C4-2B (cell line): ENCODE measurements around the gene IGIP.
A peak's percentile ranks its signal among the peaks of the same experiment; 100 is the strongest.

Experiments used
- ZFX ChIP-seq: fragments of 450-650 bp; IDR thresholded peaks from 2 replicates; pipeline ENCODE4 v1.6.1; 2017
- TF ChIP-seq, protein P1 (sequence below): fragments of 450-650 bp; conservative IDR thresholded peaks from 2 replicates; pipeline ENCODE4 v1.5.1; 2017; ENCODE audit warnings: mild to moderate bottlenecking

- TF ChIP-seq, protein P1, sequence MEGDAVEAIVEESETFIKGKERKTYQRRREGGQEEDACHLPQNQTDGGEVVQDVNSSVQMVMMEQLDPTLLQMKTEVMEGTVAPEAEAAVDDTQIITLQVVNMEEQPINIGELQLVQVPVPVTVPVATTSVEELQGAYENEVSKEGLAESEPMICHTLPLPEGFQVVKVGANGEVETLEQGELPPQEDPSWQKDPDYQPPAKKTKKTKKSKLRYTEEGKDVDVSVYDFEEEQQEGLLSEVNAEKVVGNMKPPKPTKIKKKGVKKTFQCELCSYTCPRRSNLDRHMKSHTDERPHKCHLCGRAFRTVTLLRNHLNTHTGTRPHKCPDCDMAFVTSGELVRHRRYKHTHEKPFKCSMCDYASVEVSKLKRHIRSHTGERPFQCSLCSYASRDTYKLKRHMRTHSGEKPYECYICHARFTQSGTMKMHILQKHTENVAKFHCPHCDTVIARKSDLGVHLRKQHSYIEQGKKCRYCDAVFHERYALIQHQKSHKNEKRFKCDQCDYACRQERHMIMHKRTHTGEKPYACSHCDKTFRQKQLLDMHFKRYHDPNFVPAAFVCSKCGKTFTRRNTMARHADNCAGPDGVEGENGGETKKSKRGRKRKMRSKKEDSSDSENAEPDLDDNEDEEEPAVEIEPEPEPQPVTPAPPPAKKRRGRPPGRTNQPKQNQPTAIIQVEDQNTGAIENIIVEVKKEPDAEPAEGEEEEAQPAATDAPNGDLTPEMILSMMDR, result peak; percentile 27
- no peak for TF ChIP-seq ZFX
Observed at GRCh38 chr5:140113699-140114263, 12.0 kb upstream of the IGIP start, which contains the start of gene PURA.
